Peyer's patch (tissue), 4 donors: ENCODE measurements around the gene TMEM87A.

Experiments
- POLR2A ChIP-seq, 2 donors: fragments of 450-650 bp; IDR thresholded peaks; one replicate each; pipeline ENCODE4 v1.5.1; 2017; ENCODE audit warnings: antibody characterized with exemption in 2 of 2, mild to moderate bottlenecking in 2 of 2, moderate library complexity in 2 of 2
- TF ChIP-seq, protein P1 (sequence below), 6 experiments: fragments of 450-650 bp in 4 of 6; fragments of 200-600 bp in 2 of 6; sonication (generic) in 1 of 6; IDR thresholded peaks; one replicate each; pipeline ENCODE4 v1.5.1; 2017 to 2019; ENCODE audit warnings: antibody characterized with exemption in 6 of 6, mild to moderate bottlenecking in 3 of 6, moderate library complexity in 1 of 6

DNA sequence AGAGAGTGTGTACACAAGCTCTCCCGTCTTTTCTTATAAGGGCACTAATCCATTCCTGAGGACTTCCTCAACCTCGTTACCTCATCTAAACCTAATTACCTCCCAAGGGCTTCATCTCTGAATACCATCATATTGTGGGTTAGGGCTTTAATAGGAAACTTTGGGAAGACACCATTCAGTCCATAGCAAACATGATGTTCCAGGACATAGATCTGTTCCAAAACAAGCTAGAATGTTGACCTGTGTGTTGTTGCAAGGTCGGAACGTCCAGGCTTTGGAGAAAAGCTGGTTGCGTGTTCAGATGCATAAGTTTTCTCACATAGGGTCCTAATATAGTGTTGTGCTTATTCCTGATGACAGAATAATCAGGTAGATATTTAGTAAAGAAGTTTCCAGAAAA is 9.7 kb upstream of the TMEM87A start:
- TF ChIP-seq, protein P1, sequence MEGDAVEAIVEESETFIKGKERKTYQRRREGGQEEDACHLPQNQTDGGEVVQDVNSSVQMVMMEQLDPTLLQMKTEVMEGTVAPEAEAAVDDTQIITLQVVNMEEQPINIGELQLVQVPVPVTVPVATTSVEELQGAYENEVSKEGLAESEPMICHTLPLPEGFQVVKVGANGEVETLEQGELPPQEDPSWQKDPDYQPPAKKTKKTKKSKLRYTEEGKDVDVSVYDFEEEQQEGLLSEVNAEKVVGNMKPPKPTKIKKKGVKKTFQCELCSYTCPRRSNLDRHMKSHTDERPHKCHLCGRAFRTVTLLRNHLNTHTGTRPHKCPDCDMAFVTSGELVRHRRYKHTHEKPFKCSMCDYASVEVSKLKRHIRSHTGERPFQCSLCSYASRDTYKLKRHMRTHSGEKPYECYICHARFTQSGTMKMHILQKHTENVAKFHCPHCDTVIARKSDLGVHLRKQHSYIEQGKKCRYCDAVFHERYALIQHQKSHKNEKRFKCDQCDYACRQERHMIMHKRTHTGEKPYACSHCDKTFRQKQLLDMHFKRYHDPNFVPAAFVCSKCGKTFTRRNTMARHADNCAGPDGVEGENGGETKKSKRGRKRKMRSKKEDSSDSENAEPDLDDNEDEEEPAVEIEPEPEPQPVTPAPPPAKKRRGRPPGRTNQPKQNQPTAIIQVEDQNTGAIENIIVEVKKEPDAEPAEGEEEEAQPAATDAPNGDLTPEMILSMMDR (IDR thresholded peaks at IDR 0.05): no peak
- TF ChIP-seq POLR2A (IDR thresholded peaks at IDR 0.05): no peak
